ENCODE measurements around the gene SRF.

SRF gene

GRCh38 chr6:43219119-43219518, 48.0 kb downstream of the SRF start:
- DNase-seq, result no peak

GRCh38 chr6:43219814-43220213, 48.7 kb downstream of the SRF start:
- DNase-seq, result no peak

- no peak for DNase-seq
Observed at GRCh38 chr6:43220439-43220951, 49.4 kb downstream of the SRF start.

- no peak for DNase-seq
Observed at GRCh38 chr6:43221046-43221972, 50.2 kb downstream of the SRF start.

GRCh38 chr6:43222418-43223059, 51.5 kb downstream of the SRF start:
- DNase-seq, result no peak

GRCh38 chr6:43223175-43223574, 52.1 kb downstream of the SRF start:
- no peak for DNase-seq

GRCh38 chr6:43226192-43226851, 55.3 kb downstream of the SRF start:
- no peak for DNase-seq

GRCh38 chr6:43228951-43229802, 58.1 kb downstream of the SRF start, which contains the start of gene DNPH1:
Gene DNPH1 (minus strand): TSS chr6:43229481. CDS start chr6:43229456, 25 bp downstream.
- no peak for DNase-seq

- DNase-seq, result no peak
Observed at GRCh38 chr6:43229803-43230620, 58.9 kb downstream of the SRF start.

- no peak for DNase-seq
Observed at GRCh38 chr6:43231053-43231452, 60.0 kb downstream of the SRF start.
